Body of pancreas (tissue), 4 donors: ENCODE measurements around the gene AMPD3. TPM values are rescaled to one million over a fixed set of nuclear protein-coding genes. Genes with fewer than 3 reads are reported as not detected.

Experiments used
- ATAC-seq: fragments of 150-250 bp; one replicate; pipeline ENCODE4 v1.9.1; 2016
- DNase-seq, 4 donors: peaks; one replicate each; pipeline ENCODE4 v3.0.0-alpha.2; 2019
- H3K27ac ChIP-seq, 4 donors: fragments of 200-600 bp; sonication (generic); 1 replicate in 3 of 4; 2 replicates in 1 of 4; pipeline versions ENCODE4 v1.5.1 to v1.6.1; 2016 to 2019; ENCODE audit warnings: mild to moderate bottlenecking in 1 of 4, mixed read lengths in 1 of 4, moderate library complexity in 1 of 4
- H3K27me3 ChIP-seq, 2 donors: fragments of 200-600 bp; sonication (generic); one replicate each; pipeline ENCODE4 v1.6.0; 2016; ENCODE audit warnings: mild to moderate bottlenecking in 1 of 2
- H3K36me3 ChIP-seq, 2 donors: fragments of 200-600 bp; sonication (generic); replicated peaks in 1 of 2; 2 replicates each; pipeline ENCODE4 v1.5.1; 2016; ENCODE audit warnings: low read depth in 2 of 2; ENCODE audit not compliant: insufficient read depth in 1 of 2
- H3K4me1 ChIP-seq: fragments of 200-600 bp; sonication (generic); one replicate; pipeline ENCODE4 v1.6.0; 2016
- H3K4me3 ChIP-seq, 2 donors: fragments of 200-600 bp; sonication (generic); 1 replicate in 1 of 2; 2 replicates in 1 of 2; pipeline ENCODE4 v1.5.1; 2016 to 2019
- H3K9me3 ChIP-seq, 3 donors: fragments of 200-600 bp; sonication (generic); 1 replicate in 2 of 3; 2 replicates in 1 of 3; pipeline ENCODE4 v1.5.1; 2016
- CTCF ChIP-seq, 7 experiments: fragments of 450-650 bp in 4 of 7; fragments of 200-600 bp in 3 of 7; sonication (generic) in 3 of 7; IDR thresholded peaks; one replicate each; pipeline ENCODE4 v1.5.1; 2016 to 2019; ENCODE audit warnings: antibody characterized with exemption in 7 of 7
- POLR2A ChIP-seq, 3 donors: fragments of 450-650 bp; IDR thresholded peaks; one replicate each; pipeline ENCODE4 v1.6.1; 2016; ENCODE audit warnings: antibody characterized with exemption in 3 of 3, mild to moderate bottlenecking in 2 of 3
- WGBS, 2 donors: methylation state at CpG; one replicate each; pipeline ENCODE4 v1.1.5; 2017; 5-methylcytosine and 5-hydroxymethylcytosine counted together
- intact Hi-C: fragments of 100-400 bp; cut with DNase I; formaldehyde crosslinking; loops from one replicate; pipeline ENCODE4 v1.15.1; 2023
- total RNA-seq, 2 donors: library from RNA; depleted of rRNA; stranded (reverse); fragments of >200 nt; gene quantifications; one replicate each; pipeline ENCODE4 v1.1.0, GENCODE V29; 2016

Gene AMPD3
- total RNA-seq, 2 donors from 2014 or later, result 3.6 to 9.9 TPM

GRCh38 chr11:10488934-10489691, 34.0 kb downstream of the AMPD3 start:
- ATAC-seq (no peak), DNase-seq (no peak)
- intact Hi-C loops, result no loop called here
- Histone ChIP-seq H3K27ac (no peak overlapping the region), H3K9me3 (no peaks in the 10 kb centered on the region), H3K36me3 (no peaks in the 10 kb centered on the region), H3K27me3 (no peaks in the 10 kb centered on the region), H3K4me3 (no peak overlapping the region), H3K4me1 (no peaks in the 10 kb centered on the region)
- TF ChIP-seq CTCF (IDR thresholded peaks at IDR 0.05) (no peak), POLR2A (IDR thresholded peaks at IDR 0.05) (no peak)
- WGBS, 2 donors, result 86 to 91% methylated on average over 8 to 11 of the region's 11 CpGs

- WGBS, 2 donors, result 84 to 98% methylated on average over 5 of the region's 5 CpGs
- TF ChIP-seq CTCF (IDR thresholded peaks at IDR 0.05) (no peak), POLR2A (IDR thresholded peaks at IDR 0.05) (no peak)
- no peaks in the 10 kb centered on the region for H3K9me3 ChIP-seq
- no peak overlapping the region for H3K4me3 ChIP-seq
- no peak overlapping the region for H3K27ac ChIP-seq
- no peaks in the 10 kb centered on the region for H3K36me3 ChIP-seq
- no peaks in the 10 kb centered on the region for H3K27me3 ChIP-seq
- DNase-seq, result no peak
- no peaks in the 10 kb centered on the region for H3K4me1 ChIP-seq
- no peak for ATAC-seq
- intact Hi-C loops, result no loop called here
Measured at GRCh38 chr11:10490032-10490397, 35.0 kb downstream of the AMPD3 start.

GRCh38 chr11:10490398-10491241, 35.6 kb downstream of the AMPD3 start:
- no peaks in the 10 kb centered on the region for H3K4me1 ChIP-seq
- DNase-seq (peak; percentile 52 to 79 (median 58)), ATAC-seq (peak; percentile 78)
- intact Hi-C loops, result no loop called here
- 58 to 72% methylated on average over 7 to 13 of the region's 13 CpGs for WGBS, 2 donors
- no peak overlapping the region for H3K27ac ChIP-seq
- TF ChIP-seq CTCF (IDR thresholded peaks at IDR 0.05) (no peak), POLR2A (IDR thresholded peaks at IDR 0.05) (no peak)
- no peaks in the 10 kb centered on the region for H3K27me3 ChIP-seq
- no peaks in the 10 kb centered on the region for H3K9me3 ChIP-seq
- H3K4me3 ChIP-seq, result no peak overlapping the region
- H3K36me3 ChIP-seq, result no peaks in the 10 kb centered on the region

- no peak overlapping the region for H3K4me3 ChIP-seq
- intact Hi-C loops, result no loop called here
- WGBS, 2 donors, result 93% methylated on average over 2 of the region's 2 CpGs
- no peaks in the 10 kb centered on the region for H3K9me3 ChIP-seq
- no peaks in the 10 kb centered on the region for H3K4me1 ChIP-seq
- ATAC-seq (no peak), DNase-seq (no peak)
- no peaks in the 10 kb centered on the region for H3K27me3 ChIP-seq
- TF ChIP-seq CTCF (IDR thresholded peaks at IDR 0.05) (no peak), POLR2A (IDR thresholded peaks at IDR 0.05) (no peak)
- no peak overlapping the region for H3K27ac ChIP-seq
- H3K36me3 ChIP-seq, result no peaks in the 10 kb centered on the region
Measured at GRCh38 chr11:10492084-10492483, 37.0 kb downstream of the AMPD3 start.
